ACC112 (cell line): ENCODE measurements around the gene CACNA1A.
"Not testable (repeated sequence)": the region's sequence is repeated elsewhere in the genome, so short reads cannot be mapped to it uniquely, and the experiment has no call there.

Experiments
- H2AFZ ChIP-seq: fragments of 200-600 bp; sonication (generic); one replicate; pipeline ENCODE4 v1.6.0; 2017; ENCODE audit warnings: antibody characterized with exemption, low read length; ENCODE audit not compliant: unreplicated experiment
- H3K27ac ChIP-seq: fragments of 200-600 bp; sonication (generic); 2 replicates; pipeline ENCODE4 v1.5.1; 2014; ENCODE audit warnings: low read depth, mild to moderate bottlenecking, antibody characterized with exemption, low read length, moderate library complexity
- H3K27me3 ChIP-seq: fragments of 200-600 bp; sonication (generic); 2 replicates; pipeline ENCODE4 v1.6.1; 2014; ENCODE audit warnings: mild to moderate bottlenecking, antibody characterized with exemption, low read length, moderate library complexity, mixed read lengths; ENCODE audit not compliant: insufficient read depth
- H3K36me3 ChIP-seq: fragments of 200-600 bp; sonication (generic); 2 replicates; pipeline ENCODE4 v1.6.1; 2016; ENCODE audit warnings: mild to moderate bottlenecking, antibody characterized with exemption, low read length, moderate library complexity, mixed read lengths; ENCODE audit not compliant: insufficient read depth
- H3K4me1 ChIP-seq: fragments of 200-600 bp; sonication (generic); one replicate; pipeline ENCODE4 v1.6.1; 2016; ENCODE audit warnings: low read length, mixed read lengths; ENCODE audit not compliant: insufficient read depth, unreplicated experiment, control insufficient read depth
- H3K4me3 ChIP-seq: fragments of 200-600 bp; sonication (generic); 2 replicates; pipeline ENCODE4 v1.5.1; 2014; ENCODE audit warnings: mild to moderate bottlenecking, low read depth, low read length
- H3K79me2 ChIP-seq: fragments of 200-600 bp; sonication (generic); one replicate; pipeline ENCODE4 v1.6.0; 2016; ENCODE audit warnings: low read length; ENCODE audit not compliant: control insufficient read depth, unreplicated experiment, insufficient read depth

Gene CACNA1A

GRCh38 chr19:13529721-13530120, 23.4 kb upstream of the CACNA1A start:
- H3K27me3 ChIP-seq = peaks cover 19% of the 10 kb centered on the region
- H3K27ac ChIP-seq, H3K4me3 ChIP-seq, H3K4me1 ChIP-seq, H2AFZ ChIP-seq, H3K36me3 ChIP-seq, H3K79me2 ChIP-seq: not testable (repeated sequence)

GRCh38 chr19:13526552-13526951, 20.3 kb upstream of the CACNA1A start:
- Histone ChIP-seq H3K36me3 (no peaks in the 10 kb centered on the region), H3K27me3 (peaks cover 21% of the 10 kb centered on the region), H3K4me3 (no peak overlapping the region), H3K27ac (no peak overlapping the region), H2AFZ (no peak overlapping the region), H3K4me1 (no peaks in the 10 kb centered on the region), H3K79me2 (no peaks in the 10 kb centered on the region)

GRCh38 chr19:13521066-13521465, 14.8 kb upstream of the CACNA1A start:
- Histone ChIP-seq H2AFZ (no peak overlapping the region), H3K36me3 (no peaks in the 10 kb centered on the region), H3K4me3 (no peak overlapping the region), H3K27ac (no peak overlapping the region), H3K27me3 (peaks cover 19% of the 10 kb centered on the region), H3K79me2 (no peaks in the 10 kb centered on the region), H3K4me1 (no peaks in the 10 kb centered on the region)

GRCh38 chr19:13511947-13512346, 5.7 kb upstream of the CACNA1A start:
- H3K79me2 ChIP-seq = no peaks in the 10 kb centered on the region
- H2AFZ ChIP-seq = no peak overlapping the region
- H3K4me1 ChIP-seq = no peaks in the 10 kb centered on the region
- no peaks in the 10 kb centered on the region for H3K36me3 ChIP-seq
- no peak overlapping the region for H3K4me3 ChIP-seq
- H3K27ac ChIP-seq = no peak overlapping the region
- peaks cover 62% of the 10 kb centered on the region for H3K27me3 ChIP-seq

- H3K27ac ChIP-seq = no peak overlapping the region
- H2AFZ ChIP-seq = no peak overlapping the region
Observed at GRCh38 chr19:13507053-13507611, 853 bp upstream of the CACNA1A start.

GRCh38 chr19:13505761-13506470, 363 bp downstream of the CACNA1A start:
- Histone ChIP-seq H3K27me3 (peaks cover 73% of the 10 kb centered on the region), H3K4me1 (no peaks in the 10 kb centered on the region), H3K36me3 (no peaks in the 10 kb centered on the region), H3K4me3 (peak overlapping the region; percentile 65), H3K27ac (no peak overlapping the region), H3K79me2 (no peaks in the 10 kb centered on the region), H2AFZ (no peak overlapping the region)

More at GRCh38 chr19:13507053-13507611, 853 bp upstream of the CACNA1A start:
- H3K79me2 ChIP-seq = no peaks in the 10 kb centered on the region
- peaks cover 70% of the 10 kb centered on the region for H3K27me3 ChIP-seq
- no peaks in the 10 kb centered on the region for H3K36me3 ChIP-seq
- 0 out of 2 replicates have a peak overlapping the region, but pooled peaks have one; percentile 33 for H3K4me3 ChIP-seq
- H3K4me1 ChIP-seq = no peaks in the 10 kb centered on the region

- Histone ChIP-seq H3K27me3 (peaks cover 74% of the 10 kb centered on the region), H3K4me3 (no peak overlapping the region)
Observed at GRCh38 chr19:13505164-13505695, 1.0 kb downstream of the CACNA1A start.

GRCh38 chr19:13503570-13504235, 2.6 kb downstream of the CACNA1A start:
- peaks cover 62% of the 10 kb centered on the region for H3K27me3 ChIP-seq

More at GRCh38 chr19:13505164-13505695, 1.0 kb downstream of the CACNA1A start:
- Histone ChIP-seq H2AFZ (no peak overlapping the region), H3K79me2 (no peaks in the 10 kb centered on the region), H3K36me3 (no peaks in the 10 kb centered on the region), H3K4me1 (no peaks in the 10 kb centered on the region), H3K27ac (no peak overlapping the region)

GRCh38 chr19:13502231-13502630, 4.0 kb downstream of the CACNA1A start:
- Histone ChIP-seq H3K36me3 (no peaks in the 10 kb centered on the region), H3K27ac (no peak overlapping the region), H3K4me1 (no peaks in the 10 kb centered on the region), H3K79me2 (no peaks in the 10 kb centered on the region), H3K4me3 (no peak overlapping the region), H3K27me3 (peaks cover 47% of the 10 kb centered on the region), H2AFZ (no peak overlapping the region)

More at GRCh38 chr19:13503570-13504235, 2.6 kb downstream of the CACNA1A start:
- no peak overlapping the region for H2AFZ ChIP-seq
- no peak overlapping the region for H3K4me3 ChIP-seq
- no peaks in the 10 kb centered on the region for H3K79me2 ChIP-seq
- no peaks in the 10 kb centered on the region for H3K4me1 ChIP-seq
- H3K36me3 ChIP-seq = no peaks in the 10 kb centered on the region
- no peak overlapping the region for H3K27ac ChIP-seq

- Histone ChIP-seq H3K4me3 (no peak overlapping the region), H3K79me2 (no peaks in the 10 kb centered on the region), H3K27me3 (peaks cover 30% of the 10 kb centered on the region), H2AFZ (no peak overlapping the region), H3K27ac (no peak overlapping the region), H3K36me3 (no peaks in the 10 kb centered on the region), H3K4me1 (no peaks in the 10 kb centered on the region)
Observed at GRCh38 chr19:13499692-13500091, 6.6 kb downstream of the CACNA1A start.
